GM18498 (cell line): ENCODE measurements around the gene NLGN1.

ENCODE experiments used
- ATAC-seq: cut with Tn5 transposase; IDR thresholded peaks from one replicate; pipeline ENCODE4 v1.9.1; 2021; ENCODE audit warnings: mild to moderate bottlenecking, moderate library complexity; ENCODE audit not compliant: unreplicated experiment

Gene NLGN1

DNA sequence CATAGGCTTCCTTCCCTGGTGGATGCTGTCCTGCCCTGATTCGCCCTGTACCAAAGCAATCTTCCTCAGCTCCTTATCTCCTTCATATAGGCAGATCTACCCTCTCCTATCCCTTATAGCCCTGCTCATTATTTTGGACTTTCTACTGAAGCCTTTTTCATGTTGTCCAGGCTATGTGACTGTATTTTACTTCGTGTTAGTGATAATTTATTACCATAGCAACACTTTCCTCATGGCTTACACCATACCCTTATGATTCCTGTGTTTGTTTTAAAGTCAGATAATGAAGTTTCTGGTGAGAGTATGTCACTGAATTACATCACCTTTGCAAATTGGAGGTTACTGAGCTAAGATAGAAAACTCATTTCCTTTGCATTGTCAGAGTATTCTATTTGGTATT is 352.6 kb downstream of the NLGN1 start:
- ATAC-seq, result no peak

DNA sequence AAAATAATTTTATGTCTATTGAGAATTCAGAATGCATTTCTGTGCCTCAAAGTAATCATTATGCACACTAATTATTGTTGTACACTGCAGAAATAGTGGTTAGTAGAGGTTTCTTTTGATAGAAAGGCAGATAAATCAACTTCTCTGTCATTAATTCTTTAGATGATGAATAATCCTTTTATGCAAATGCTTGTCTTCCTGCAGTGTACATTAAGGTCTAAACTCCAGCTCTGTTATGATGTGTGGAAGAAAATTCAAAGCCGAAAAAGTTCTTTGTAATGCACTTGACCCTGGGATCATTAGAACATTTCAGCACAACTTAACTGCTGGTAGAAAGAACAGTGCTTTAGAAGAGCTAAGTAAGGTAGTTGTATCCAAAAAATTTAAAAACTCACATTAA is 353.0 kb downstream of the NLGN1 start:
- ATAC-seq, result no peak

DNA sequence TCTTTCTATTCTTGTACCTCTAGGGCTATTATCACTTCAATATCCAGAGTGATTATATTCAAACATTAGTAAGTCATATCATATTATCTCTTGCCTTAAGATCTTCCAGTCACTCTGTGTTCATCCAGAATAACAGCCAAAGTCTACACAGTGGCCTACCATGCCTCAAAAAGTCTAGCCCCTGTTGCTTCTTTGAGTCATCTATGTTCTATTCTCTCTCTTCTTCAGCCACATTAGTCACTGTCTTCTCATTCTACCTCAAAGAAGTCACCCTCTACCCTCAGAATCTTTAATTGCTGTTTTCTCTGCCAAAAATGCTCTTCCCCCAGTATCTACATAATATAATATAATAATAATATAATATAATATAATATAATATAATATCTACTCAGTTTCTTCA is 356.0 kb downstream of the NLGN1 start:
- no peak for ATAC-seq

- ATAC-seq, result no peak
These were observed 357.6 kb downstream of the NLGN1 start for GRCh38 chr3:173755161-173755560.

- ATAC-seq, result no peak
These were observed 363.6 kb downstream of the NLGN1 start for GRCh38 chr3:173761161-173761560.

DNA sequence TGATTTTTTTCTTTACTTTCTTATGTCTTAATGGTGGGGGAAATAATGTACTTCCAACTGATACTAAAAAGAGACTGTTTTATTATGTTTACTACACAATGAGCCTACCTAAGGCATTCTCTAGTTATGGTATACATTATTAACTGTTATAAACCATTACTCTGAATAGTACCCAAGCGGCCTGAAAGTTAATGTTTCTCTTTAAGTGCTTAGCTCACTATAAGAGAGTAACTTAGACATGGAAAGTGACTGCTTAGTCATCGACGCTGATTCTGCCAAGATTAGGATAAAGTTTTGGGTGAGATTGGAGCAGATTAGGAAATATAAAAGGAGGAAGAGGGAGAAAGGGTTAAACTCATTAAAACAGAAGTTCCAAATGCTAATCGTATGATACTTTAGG is 365.0 kb downstream of the NLGN1 start:
- ATAC-seq, result no peak

- no peak for ATAC-seq
These were observed 372.5 kb downstream of the NLGN1 start for GRCh38 chr3:173770011-173770410.

- no peak for ATAC-seq
These were observed 373.4 kb downstream of the NLGN1 start for GRCh38 chr3:173770796-173771573.

DNA sequence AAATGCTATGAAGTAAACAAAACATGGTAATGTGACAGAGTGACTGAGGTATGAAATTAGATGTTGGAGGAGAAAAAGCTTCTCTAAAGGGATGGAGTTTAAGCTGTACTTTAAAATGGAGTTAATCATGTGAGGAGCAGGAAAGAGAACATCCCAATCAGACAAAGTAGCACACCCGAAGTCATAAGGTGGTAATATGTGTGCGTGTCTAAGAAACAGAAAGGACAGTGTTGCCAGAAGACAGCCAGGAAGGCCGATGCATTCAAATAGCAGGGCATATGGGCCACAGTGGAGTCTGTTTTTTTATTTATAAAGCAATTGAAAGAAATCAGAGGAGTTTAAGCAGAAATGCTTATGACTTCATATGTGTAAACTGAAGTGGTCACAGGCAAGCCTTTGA is 376.3 kb downstream of the NLGN1 start:
- ATAC-seq, result no peak

GRCh38 chr3:173774294-173774693 is 376.8 kb downstream of the NLGN1 start:
- no peak for ATAC-seq

GRCh38 chr3:173778251-173778650 is 380.7 kb downstream of the NLGN1 start:
- no peak for ATAC-seq

GRCh38 chr3:173780067-173780466 is 382.5 kb downstream of the NLGN1 start:
- no peak for ATAC-seq

DNA sequence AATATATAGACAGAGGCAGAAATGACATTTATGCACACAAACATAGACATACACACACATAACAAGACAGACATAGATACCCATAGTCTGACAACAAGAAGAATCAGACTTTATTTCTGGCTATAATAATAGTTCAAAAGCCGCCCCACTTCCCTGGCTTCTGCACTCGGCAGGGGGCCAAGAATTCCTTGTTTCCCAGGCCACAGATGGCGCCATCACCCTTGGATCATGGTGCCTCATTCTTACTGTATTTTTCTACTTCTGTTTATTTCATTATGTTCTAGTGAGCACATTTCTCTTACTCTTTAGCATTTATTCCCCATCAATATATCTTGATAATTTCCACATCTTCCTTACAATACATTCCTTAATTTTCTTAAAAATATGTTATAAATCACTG is 387.5 kb downstream of the NLGN1 start:
- no peak for ATAC-seq

DNA sequence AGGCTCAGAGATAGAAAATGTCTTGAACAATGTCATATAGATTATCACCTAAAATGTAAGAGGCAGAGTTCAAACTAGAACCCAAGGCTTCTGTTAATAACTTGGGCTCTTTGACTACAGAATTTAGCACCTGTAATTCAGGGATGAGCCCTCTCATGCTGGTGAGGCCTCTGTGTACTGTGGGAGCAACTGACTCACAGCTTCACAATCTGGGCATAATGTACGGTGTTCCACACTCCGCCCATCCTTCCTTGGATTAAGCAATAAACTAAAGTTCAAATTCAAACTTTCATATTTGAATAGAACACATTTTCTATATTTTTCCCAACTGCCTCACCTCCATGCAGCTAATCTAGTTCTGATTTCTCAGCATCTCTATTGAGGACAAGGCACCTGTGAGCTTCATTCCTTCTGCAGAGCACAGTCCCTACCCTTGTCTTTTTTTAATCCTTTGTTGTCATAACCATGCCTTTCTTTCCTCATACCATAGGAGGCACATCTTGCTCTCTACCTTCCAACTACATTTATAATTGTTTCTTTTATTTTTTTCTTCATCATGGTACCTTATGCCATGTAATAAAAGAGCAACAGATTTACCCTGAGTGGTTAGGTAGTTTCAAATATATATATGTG is 392.1 kb downstream of the NLGN1 start:
- no peak for ATAC-seq

DNA sequence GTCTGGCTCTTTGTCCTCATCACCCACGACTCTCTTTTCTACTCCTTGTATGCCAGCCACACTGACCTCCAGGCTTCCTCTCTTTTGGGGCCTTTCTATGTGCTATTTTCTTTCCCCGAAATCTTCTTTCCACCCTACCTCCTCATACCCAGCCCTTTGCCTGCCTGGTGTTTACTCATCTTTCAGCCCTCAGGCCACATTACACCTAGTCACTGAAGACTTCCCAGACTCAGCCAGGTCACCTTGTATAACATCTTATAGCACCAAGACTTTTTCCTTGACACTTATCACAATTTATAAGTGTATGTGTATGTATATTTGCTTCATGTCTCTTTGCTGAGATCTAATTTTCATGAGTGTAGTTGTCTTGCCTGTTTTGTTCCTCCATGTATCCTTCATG is 396.4 kb downstream of the NLGN1 start:
- no peak for ATAC-seq

DNA sequence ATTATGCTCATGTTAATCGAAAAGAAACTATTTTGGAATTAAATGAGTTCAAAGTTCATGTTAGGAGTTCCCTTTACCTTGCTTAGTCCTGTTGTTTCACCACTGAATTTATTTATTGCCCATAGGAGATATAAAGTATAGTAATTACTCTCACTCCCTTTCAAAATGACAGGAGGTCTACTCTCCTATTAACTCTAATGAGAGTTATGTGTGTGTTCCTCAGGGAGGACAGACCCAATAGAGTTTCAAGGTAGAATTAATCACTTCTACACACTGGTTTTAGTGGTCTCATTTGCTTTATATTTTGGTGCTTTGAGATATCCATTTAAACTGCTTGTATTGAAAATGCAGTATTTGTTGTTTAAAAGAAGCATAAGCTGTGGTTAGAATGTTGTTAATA is 398.9 kb downstream of the NLGN1 start:
- no peak for ATAC-seq

- no peak for ATAC-seq
These were observed 399.3 kb downstream of the NLGN1 start for GRCh38 chr3:173796890-173797289.

DNA sequence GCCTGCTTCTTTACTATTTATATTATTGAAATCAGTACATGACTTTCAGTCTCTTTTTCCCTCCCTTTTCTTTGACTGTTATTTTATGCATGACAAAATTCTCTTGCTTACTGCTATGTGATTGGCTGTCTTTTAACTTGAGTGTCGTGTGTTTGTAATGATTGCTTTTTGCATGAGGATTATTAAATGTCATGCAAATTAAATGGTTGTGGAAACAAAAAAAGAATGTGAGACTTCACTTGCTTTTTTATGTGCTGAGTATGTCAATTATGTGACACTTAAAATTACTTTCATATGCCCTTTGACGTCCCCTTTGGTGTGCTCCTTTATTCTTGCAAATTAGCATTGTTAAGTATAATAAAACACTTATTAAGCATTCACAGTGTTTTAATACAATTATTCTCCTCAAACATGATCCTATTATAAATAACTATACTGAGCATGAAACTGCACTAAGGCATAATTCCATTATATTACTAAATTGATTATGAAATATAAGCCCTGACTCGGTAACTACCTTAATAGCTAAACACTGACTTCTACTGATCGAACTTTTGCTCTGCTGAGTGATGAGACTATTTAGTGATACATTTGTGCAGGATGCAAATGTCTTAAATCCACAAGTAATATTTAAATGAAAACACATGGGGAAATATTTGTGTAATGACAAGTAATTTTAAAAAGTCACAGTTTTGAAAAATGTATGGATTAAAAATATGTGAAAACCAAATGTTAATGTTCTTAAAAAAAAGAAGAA is 401.7 kb downstream of the NLGN1 start:
- ATAC-seq, result no peak

GRCh38 chr3:173800154-173800553 is 402.6 kb downstream of the NLGN1 start:
- ATAC-seq, result no peak

DNA sequence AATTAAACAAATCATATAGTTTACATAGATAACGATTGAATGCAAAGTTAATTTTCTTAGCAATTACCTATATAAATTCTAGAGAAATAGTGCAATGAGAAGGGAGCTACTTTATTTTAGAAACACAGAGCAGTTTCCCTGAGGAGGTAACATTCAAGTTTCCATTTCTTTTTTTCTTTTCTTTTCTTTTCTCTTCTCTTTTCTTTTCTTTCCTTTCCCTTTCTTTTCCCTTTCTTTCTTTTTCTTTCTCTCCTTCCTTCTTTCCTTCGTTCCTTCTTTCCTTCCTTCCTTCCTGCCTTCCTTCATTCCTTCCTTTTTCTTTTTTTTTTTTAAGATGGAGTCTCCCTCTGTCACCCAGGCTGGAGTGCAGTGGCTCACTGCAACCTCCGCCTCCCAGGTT is 417.3 kb downstream of the NLGN1 start:
- no peak for ATAC-seq

DNA sequence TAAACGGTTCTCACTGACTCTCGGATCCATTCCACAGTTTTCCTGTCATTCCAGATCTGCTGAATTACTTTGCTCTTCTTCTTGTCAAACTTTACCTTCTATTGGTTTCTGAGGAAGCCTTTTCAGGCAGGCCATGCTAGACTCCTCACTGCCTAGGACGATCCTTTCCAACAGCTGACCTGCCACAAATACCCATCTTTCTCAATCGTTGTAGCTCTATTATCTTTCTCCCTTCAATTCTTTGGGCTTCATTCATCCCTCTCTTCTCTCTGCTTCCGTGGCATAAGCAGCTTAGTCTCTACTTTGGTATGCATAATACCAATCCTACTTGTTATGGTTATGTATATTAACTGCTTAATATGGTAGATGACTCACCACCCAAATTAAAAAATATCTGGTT is 421.8 kb downstream of the NLGN1 start:
- no peak for ATAC-seq

GRCh38 chr3:173823911-173824460 is 426.4 kb downstream of the NLGN1 start:
- ATAC-seq, result no peak
